HepG2 (cell line): Measurements from ENCODE around the gene DDIT4. TPM values are rescaled to one million over a fixed set of nuclear protein-coding genes. Genes with fewer than 3 reads are reported as not detected.
A peak's percentile ranks its signal among the peaks of the same experiment; 100 is the strongest.

Experiments
- ASH2L ChIP-seq: fragments of 300-600, 200-600 bp; sonication (generic); IDR thresholded peaks from 2 replicates; pipeline ENCODE4 v1.7.0; 2017; ENCODE audit warnings: low read depth, mild to moderate bottlenecking, moderate library complexity, mixed read lengths, low read length; ENCODE audit not compliant: insufficient read length
- ETV5 ChIP-seq: IDR thresholded peaks from 2 replicates; pipeline ENCODE4 v1.6.1; 2018; ENCODE audit warnings: missing biosample characterization, missing genetic modification reagents, inconsistent platforms, borderline replicate concordance
- FOXA1 ChIP-seq, 2 experiments: fragments of 450-650 bp in 1 of 2; sonication (generic) in 1 of 2; formaldehyde crosslinking in 1 of 2; IDR thresholded peaks; 2 replicates each; pipeline versions ENCODE4 v1.4.0 to v1.6.1; 2016 to 2020; ENCODE audit warnings: missing genetic modification reagents in 1 of 2
- GLMP ChIP-seq: sonication (generic); formaldehyde crosslinking; IDR thresholded peaks from 2 replicates; pipeline ENCODE4 v1.9.0; 2021; ENCODE audit warnings: missing genetic modification reagents, mild to moderate bottlenecking, borderline replicate concordance
- HOXA5 ChIP-seq: sonication (generic); formaldehyde crosslinking; IDR thresholded peaks from 2 replicates; pipeline ENCODE4 v1.4.0; 2020; ENCODE audit warnings: missing genetic modification reagents
- KDM3A ChIP-seq: IDR thresholded peaks from 2 replicates; pipeline ENCODE4 v1.6.1; 2018; ENCODE audit warnings: low read depth, missing compliant biosample characterization
- NCOA2 ChIP-seq: sonication (generic); formaldehyde crosslinking; IDR thresholded peaks from 2 replicates; pipeline ENCODE4 v1.8.0; 2022; ENCODE audit warnings: inconsistent platforms
- NFYC ChIP-seq: IDR thresholded peaks from 2 replicates; pipeline ENCODE4 v1.6.1; 2016; ENCODE audit warnings: missing genetic modification reagents, missing compliant biosample characterization
- POLR2G ChIP-seq: fragments of 200-400 bp; formaldehyde crosslinking; IDR thresholded peaks from 2 replicates; pipeline ENCODE4 v1.6.1; 2018; ENCODE audit warnings: mild to moderate bottlenecking, low read depth, low read length, moderate library complexity
- RFXAP ChIP-seq: sonication (generic); formaldehyde crosslinking; IDR thresholded peaks from 2 replicates; pipeline ENCODE4 v1.4.0; 2020; ENCODE audit warnings: missing genetic modification reagents, borderline replicate concordance
- SOX13 ChIP-seq, 3 experiments: fragments of 450-650 bp in 1 of 3; sonication (generic) in 1 of 3; formaldehyde crosslinking in 1 of 3; IDR thresholded peaks in 2 of 3; conservative IDR thresholded peaks in 1 of 3; 2 replicates each; pipeline versions ENCODE4 v1.5.0 to v1.6.1; 2016 to 2020; ENCODE audit warnings: antibody characterized with exemption in 1 of 3, mild to moderate bottlenecking in 1 of 3, missing compliant biosample characterization in 1 of 3, missing genetic modification reagents in 1 of 3, moderate library complexity in 1 of 3
- SPEN ChIP-seq: sonication (generic); formaldehyde crosslinking; IDR thresholded peaks from 2 replicates; pipeline ENCODE4 v1.5.1; 2020; ENCODE audit warnings: low read depth, mild to moderate bottlenecking, missing genetic modification reagents
- TARDBP ChIP-seq: sonication (generic); formaldehyde crosslinking; IDR thresholded peaks from 2 replicates; pipeline ENCODE4 v1.8.0; 2022; ENCODE audit warnings: mild to moderate bottlenecking, missing genetic modification reagents
- THYN1 ChIP-seq: sonication (generic); formaldehyde crosslinking; IDR thresholded peaks from 2 replicates; pipeline ENCODE4 v1.8.1; 2023; ENCODE audit warnings: low read depth, mild to moderate bottlenecking, moderate library complexity, missing genetic modification reagents, borderline replicate concordance
- TRIM24 ChIP-seq: sonication (generic); formaldehyde crosslinking; IDR thresholded peaks from 2 replicates; pipeline ENCODE4 v1.8.0; 2022; ENCODE audit warnings: mild to moderate bottlenecking, missing genetic modification reagents
- WIZ ChIP-seq: sonication (generic); formaldehyde crosslinking; IDR thresholded peaks from 2 replicates; pipeline ENCODE4 v1.5.1; 2020; ENCODE audit warnings: mild to moderate bottlenecking, missing genetic modification reagents
- ZBTB20 ChIP-seq: sonication (generic); formaldehyde crosslinking; IDR thresholded peaks from 2 replicates; pipeline ENCODE4 v1.8.1; 2023; ENCODE audit warnings: missing genetic modification reagents, low read depth, mild to moderate bottlenecking, borderline replicate concordance
- ZFP41 ChIP-seq: sonication (generic); formaldehyde crosslinking; IDR thresholded peaks from 2 replicates; pipeline ENCODE4 v1.4.0; 2020; ENCODE audit warnings: mild to moderate bottlenecking, missing genetic modification reagents, borderline replicate concordance
- ZNF224 ChIP-seq: sonication (generic); formaldehyde crosslinking; IDR thresholded peaks from 2 replicates; pipeline ENCODE4 v1.5.0; 2020; ENCODE audit warnings: mild to moderate bottlenecking, missing genetic modification reagents
- ZNF296 ChIP-seq: sonication (generic); formaldehyde crosslinking; conservative IDR thresholded peaks from 2 replicates; pipeline ENCODE4 v1.5.0; 2020; ENCODE audit warnings: mild to moderate bottlenecking, missing genetic modification reagents
- ZNF430 ChIP-seq: sonication (generic); formaldehyde crosslinking; IDR thresholded peaks from 2 replicates; pipeline ENCODE4 v1.9.0; 2021; ENCODE audit warnings: mild to moderate bottlenecking, missing genetic modification reagents
- ZNF605 ChIP-seq: sonication (generic); formaldehyde crosslinking; IDR thresholded peaks from 2 replicates; pipeline ENCODE4 v1.8.0; 2022; ENCODE audit warnings: mild to moderate bottlenecking, missing genetic modification reagents
- ZNF878 ChIP-seq: sonication (generic); formaldehyde crosslinking; IDR thresholded peaks from 2 replicates; pipeline ENCODE4 v1.8.1; 2023; ENCODE audit warnings: mild to moderate bottlenecking, missing genetic modification reagents, moderate library complexity
- ZSCAN31 ChIP-seq: sonication (generic); formaldehyde crosslinking; IDR thresholded peaks from 2 replicates; pipeline ENCODE4 v1.5.0; 2020; ENCODE audit warnings: low read depth, mild to moderate bottlenecking, missing genetic modification reagents
- polyA plus RNA-seq, 8 experiments: library from polyadenylated mRNA; depleted of rRNA in 3 of 8; stranded (reverse) in 7 of 8; unstranded in 1 of 8; fragments of >200 nt; fragmentation: Illumina TruSeq in 4 of 8; extraction: Trizol in 4 of 8; gene quantifications; 2 replicates each; pipeline versions ENCODE4 v1.2.1 to v1.2.3, GENCODE V29; 2011 to 2016; ENCODE audit warnings: low read depth in 4 of 8, missing spikeins in 1 of 8, mixed read lengths in 1 of 8; ENCODE audit not compliant: insufficient read depth in 1 of 8
- total RNA-seq, 5 experiments: library from RNA; depleted of rRNA; stranded (reverse); fragments of >200 nt; fragmentation: Illumina TruSeq; extraction: Trizol; gene quantifications; 2 replicates each; pipeline ENCODE4 v1.2.3, GENCODE V29; 2016; ENCODE audit warnings: low read depth in 1 of 5
- TF ChIP-seq, protein P1 (sequence below): sonication (generic); formaldehyde crosslinking; IDR thresholded peaks from 2 replicates; pipeline ENCODE4 v1.5.0; 2020; ENCODE audit warnings: missing genetic modification reagents
- TF ChIP-seq, protein P2 (sequence below): sonication (generic); formaldehyde crosslinking; IDR thresholded peaks from 2 replicates; pipeline ENCODE4 v1.4.0; 2020; ENCODE audit warnings: missing genetic modification reagents, borderline replicate concordance

DDIT4 gene
- total and polyA plus RNA-seq, 2 of the 13 experiments (the other 11 are each of a cell fraction or from before 2014, with no cell fraction given): 35.6 to 40.7 TPM

DNA sequence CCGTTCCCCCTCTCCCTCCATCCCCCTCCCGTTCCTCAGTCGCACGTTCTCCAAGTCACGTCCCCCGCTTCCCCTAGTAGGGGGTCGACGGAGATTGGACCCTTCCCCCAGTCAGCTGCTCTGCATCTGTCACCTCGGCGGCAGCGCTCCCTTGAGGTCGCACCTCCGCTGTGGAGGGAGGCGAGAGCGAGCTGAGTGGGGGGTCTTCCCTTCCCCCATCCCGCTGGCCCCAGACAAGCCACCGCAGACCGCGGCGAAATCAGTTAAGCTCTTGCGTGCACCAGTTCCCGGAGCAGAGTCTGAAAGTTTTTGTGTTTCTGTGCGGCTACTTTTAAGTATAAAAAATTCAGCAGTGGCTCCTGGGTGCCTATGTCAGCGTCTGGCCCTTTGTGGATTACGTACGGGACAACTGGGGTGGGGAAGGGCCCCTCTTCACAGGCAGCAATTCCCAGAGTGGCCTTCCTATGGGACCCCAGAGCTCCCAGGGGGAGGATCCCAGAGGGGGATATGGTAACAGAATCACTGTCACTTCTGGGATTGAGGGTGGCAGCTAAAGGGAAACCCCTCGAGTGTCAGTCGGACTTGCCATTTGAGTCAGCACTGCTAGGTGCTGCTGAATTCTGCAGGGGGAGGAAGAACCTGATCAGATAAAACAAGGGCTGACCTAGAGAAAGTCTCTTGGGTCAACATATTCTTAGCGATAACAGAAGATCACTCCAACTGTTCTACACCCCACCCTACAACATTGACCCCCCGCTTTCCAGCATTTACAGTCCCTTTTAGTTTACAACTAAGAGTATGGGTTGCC is 12.5 kb upstream of the DDIT4 start (continued):
- TF ChIP-seq TRIM24 (CRISPR knock-in tag): 0 out of 2 replicates have a peak, but pooled peaks have one; percentile 8
- TF ChIP-seq NFYC (CRISPR knock-in tag): no peak; the same call in 1 of the 2 replicates
- TF ChIP-seq ZNF878 (CRISPR knock-in tag): peak; percentile 1; the same call in 1 of the 2 replicates
- TF ChIP-seq, protein P1, sequence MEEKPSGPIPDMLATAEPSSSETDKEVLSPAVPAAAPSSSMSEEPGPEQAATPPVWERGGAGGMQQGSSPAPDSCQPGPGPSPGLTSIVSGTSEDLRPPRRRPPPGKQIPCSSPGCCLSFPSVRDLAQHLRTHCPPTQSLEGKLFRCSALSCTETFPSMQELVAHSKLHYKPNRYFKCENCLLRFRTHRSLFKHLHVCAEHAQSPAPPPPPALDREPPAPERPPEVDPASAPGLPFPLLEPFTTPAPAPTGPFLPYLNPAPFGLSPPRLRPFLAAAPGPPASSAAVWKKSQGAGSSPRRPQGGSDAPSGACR (CRISPR knock-in tag): peak; percentile 81
- TF ChIP-seq FOXA1 (IDR thresholded peaks at IDR 0.05): no peak
- TF ChIP-seq FOXA1 (CRISPR knock-in tag; IDR thresholded peaks at IDR 0.05): peak; percentile 31; the same call in 1 of the 2 replicates
- peak; percentile 25 for TF ChIP-seq SPEN (CRISPR knock-in tag)
- TF ChIP-seq ZNF296 (CRISPR knock-in tag): no peak
- TF ChIP-seq WIZ (CRISPR knock-in tag): peak; percentile 54; the same call in 1 of the 2 replicates
- TF ChIP-seq GLMP: no peak
- TF ChIP-seq ZBTB20: no peak
- TF ChIP-seq ETV5: peak; percentile 49; the same call in 1 of the 2 replicates
- TF ChIP-seq ZSCAN31 (CRISPR knock-in tag): peak; percentile 41; the same call in 1 of the 2 replicates
- peak; percentile 35; the same call in 1 of the 2 replicates for TF ChIP-seq ZFP41 (CRISPR knock-in tag)
- TF ChIP-seq NCOA2 (CRISPR knock-in tag): 0 out of 2 replicates have a peak, but pooled peaks have one; percentile 6
- TF ChIP-seq SOX13 (IDR thresholded peaks at IDR 0.05): no peak
- TF ChIP-seq SOX13 (CRISPR knock-in tag; conservative IDR thresholded peaks at IDR 0.05 in 1 of 2, IDR thresholded peaks at IDR 0.05 in 1 of 2): peak in 1 of 2 experiments; percentile 4; a peak in 1 of 4 replicates
- TF ChIP-seq, protein P2, sequence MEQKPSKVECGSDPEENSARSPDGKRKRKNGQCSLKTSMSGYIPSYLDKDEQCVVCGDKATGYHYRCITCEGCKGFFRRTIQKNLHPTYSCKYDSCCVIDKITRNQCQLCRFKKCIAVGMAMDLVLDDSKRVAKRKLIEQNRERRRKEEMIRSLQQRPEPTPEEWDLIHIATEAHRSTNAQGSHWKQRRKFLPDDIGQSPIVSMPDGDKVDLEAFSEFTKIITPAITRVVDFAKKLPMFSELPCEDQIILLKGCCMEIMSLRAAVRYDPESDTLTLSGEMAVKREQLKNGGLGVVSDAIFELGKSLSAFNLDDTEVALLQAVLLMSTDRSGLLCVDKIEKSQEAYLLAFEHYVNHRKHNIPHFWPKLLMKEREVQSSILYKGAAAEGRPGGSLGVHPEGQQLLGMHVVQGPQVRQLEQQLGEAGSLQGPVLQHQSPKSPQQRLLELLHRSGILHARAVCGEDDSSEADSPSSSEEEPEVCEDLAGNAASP (CRISPR knock-in tag): no peak
- peak; percentile 89 for TF ChIP-seq ASH2L
- no peak for TF ChIP-seq ZNF224 (CRISPR knock-in tag)
- TF ChIP-seq POLR2G: peak; percentile 79
- peak; percentile 61 for TF ChIP-seq RFXAP (CRISPR knock-in tag)
- TF ChIP-seq ZNF605: peak; percentile 48; the same call in 1 of the 2 replicates
- TF ChIP-seq THYN1: no peak
- TF ChIP-seq KDM3A (CRISPR knock-in tag): peak; percentile 92
- TF ChIP-seq ZNF430 (CRISPR knock-in tag): peak; percentile 66
- TF ChIP-seq TARDBP (CRISPR knock-in tag): peak; percentile 87
- peak; percentile 53 for TF ChIP-seq HOXA5
